PC-9 (cell line): ENCODE data around the gene RNASE7. TPM values are rescaled to one million over a fixed set of nuclear protein-coding genes. Genes with fewer than 3 reads are reported as not detected.

Experiments
- BruUV-seq: library from RNA; stranded (reverse); fragments of 400-500 nt; replicated peaks from 2 replicates; lab custom pipeline; 2021; lab: Mats Ljungman, UMichigan
- CTCF ChIA-PET: fragments of 300-600 bp; sonication (Branson Sonifier 250); formaldehyde crosslinking; loops from one replicate; lab custom pipeline; 2022; ENCODE audit warnings: antibody characterized with exemption; lab: Charles Lee
- POLR2A ChIA-PET: fragments of 300-600 bp; sonication (Branson Sonifier 250); formaldehyde crosslinking; loops from one replicate; lab custom pipeline; 2022; ENCODE audit warnings: antibody characterized with exemption; ENCODE audit not compliant: unreplicated experiment; lab: Charles Lee
- DNase-seq, 2 experiments: peaks; one replicate each; pipeline versions ENCODE4 v3.0.0 to v3.0.0-alpha.2; 2015 to 2022; ENCODE audit warnings: mixed read lengths in 1 of 2
- H2AFZ ChIP-seq: fragments of 200-600 bp; sonication (generic); 2 replicates; pipeline ENCODE4 v1.8.1; 2017; ENCODE audit warnings: antibody characterized with exemption
- H3F3A ChIP-seq: fragments of 200-600 bp; sonication (generic); 2 replicates; pipeline ENCODE4 v1.8.1; 2017; ENCODE audit warnings: antibody characterized with exemption, mild to moderate bottlenecking, low read depth; ENCODE audit not compliant: insufficient read depth
- H3K27ac ChIP-seq: fragments of 200-600 bp; sonication (generic); 2 replicates; pipeline ENCODE4 v1.6.1; 2016; ENCODE audit warnings: mixed run types
- H3K27me3 ChIP-seq: fragments of 200-600 bp; sonication (generic); 2 replicates; pipeline ENCODE4 v1.6.1; 2016; ENCODE audit warnings: low read depth, mixed run types; ENCODE audit not compliant: insufficient read depth
- H3K36me3 ChIP-seq: fragments of 200-600 bp; sonication (generic); 2 replicates; pipeline ENCODE4 v1.6.1; 2016; ENCODE audit warnings: low read depth, mixed run types
- H3K4me1 ChIP-seq: fragments of 200-600 bp; sonication (generic); replicated peaks from 2 replicates; pipeline ENCODE4 v1.6.1; 2016; ENCODE audit warnings: mixed run types; ENCODE audit not compliant: insufficient read depth
- H3K4me2 ChIP-seq: fragments of 200-600 bp; sonication (generic); 2 replicates; pipeline ENCODE4 v1.6.1; 2017; ENCODE audit warnings: mixed run types
- H3K4me3 ChIP-seq: fragments of 200-600 bp; sonication (generic); 2 replicates; pipeline ENCODE4 v1.6.1; 2016; ENCODE audit warnings: mixed run types
- H3K79me2 ChIP-seq: fragments of 200-600 bp; sonication (generic); 2 replicates; pipeline ENCODE4 v1.6.1; 2017; ENCODE audit warnings: low read depth, mixed run types
- H3K9me2 ChIP-seq: fragments of 200-600 bp; sonication (generic); 2 replicates; pipeline ENCODE4 v1.8.1; 2017; ENCODE audit warnings: mild to moderate bottlenecking; ENCODE audit not compliant: insufficient read depth
- H3K9me3 ChIP-seq: fragments of 200-600 bp; sonication (generic); 2 replicates; pipeline ENCODE4 v1.8.1; 2016; ENCODE audit warnings: low read depth; ENCODE audit not compliant: insufficient read depth
- H4K20me1 ChIP-seq: fragments of 200-600 bp; sonication (generic); 2 replicates; pipeline ENCODE4 v1.8.1; 2017; ENCODE audit not compliant: insufficient read depth
- EZH2 ChIP-seq: fragments of 200-600 bp; sonication (generic); IDR thresholded peaks from 2 replicates; pipeline ENCODE4 v1.8.0; 2017; ENCODE audit warnings: antibody characterized with exemption, low read depth
- intact Hi-C: fragments of 100-400 bp; cut with micrococcal nuclease; formaldehyde crosslinking; loops from one replicate; pipeline ENCODE4 v1.10.0; 2022; ENCODE audit not compliant: unreplicated experiment
- total RNA-seq: library from RNA; stranded (reverse); gene quantifications from 2 replicates; pipeline ENCODE4 v1.2.3, GENCODE V29; 2021
- TF ChIP-seq, protein P1 (sequence below): fragments of 200-600 bp; sonication (generic); conservative IDR thresholded peaks from 2 replicates; pipeline ENCODE4 v1.6.1; 2017; ENCODE audit warnings: mixed run types, antibody characterized with exemption, mild to moderate bottlenecking, moderate library complexity

The RNASE7 gene
- total RNA-seq, 1 experiment from 2014 or later: not detected

DNA sequence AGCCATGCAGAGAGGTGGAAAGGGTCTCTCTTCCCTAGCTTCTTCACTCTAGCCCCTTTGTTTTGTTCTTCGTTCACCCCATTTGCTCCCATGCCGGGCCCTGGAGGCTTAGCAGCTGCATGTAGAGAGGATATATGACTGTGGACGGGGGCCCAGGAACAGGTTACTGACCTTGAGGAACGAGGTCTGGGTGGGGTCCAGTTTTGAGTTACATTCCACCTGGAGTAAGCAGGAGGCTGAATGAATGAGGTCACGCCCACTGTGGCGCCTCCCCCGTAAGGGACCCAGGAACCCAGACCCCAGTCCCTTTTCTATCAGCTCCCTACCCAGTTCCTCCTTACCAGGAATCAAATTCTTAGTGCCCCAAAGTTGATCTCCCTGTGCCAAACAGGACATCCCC lies 23.9 kb upstream of the RNASE7 start:
- no peak overlapping the region for H2AFZ ChIP-seq
- no peak overlapping the region for H3K27ac ChIP-seq
- no peaks in the 10 kb centered on the region for H3K9me3 ChIP-seq
- no peaks in the 10 kb centered on the region for H3K79me2 ChIP-seq
- BruUV-seq: no TSS peak
- no peaks in the 10 kb centered on the region for H3K9me2 ChIP-seq
- H4K20me1 ChIP-seq: no peaks in the 10 kb centered on the region
- H3K4me1 ChIP-seq: no peaks in the 10 kb centered on the region
- intact Hi-C loops: loop anchor here (10.0 kb wide), 1 partner anchor 47 kb away; no protein-coding TSS in a partner anchor
- ChIA-PET CTCF (interaction anchor here (0.9 kb wide), 1 partner anchor 48 kb away, joined by 3 read pairs; no protein-coding TSS in a partner anchor), POLR2A (no interaction called here)
- TF ChIP-seq EZH2: no peak
- no peaks in the 10 kb centered on the region for H3K36me3 ChIP-seq
- H3K27me3 ChIP-seq: no peaks in the 10 kb centered on the region
- H3K4me3 ChIP-seq: no peak overlapping the region
- no peak overlapping the region for H3K4me2 ChIP-seq
- no peak for DNase-seq
- H3F3A ChIP-seq: no peaks in the 10 kb centered on the region

DNA sequence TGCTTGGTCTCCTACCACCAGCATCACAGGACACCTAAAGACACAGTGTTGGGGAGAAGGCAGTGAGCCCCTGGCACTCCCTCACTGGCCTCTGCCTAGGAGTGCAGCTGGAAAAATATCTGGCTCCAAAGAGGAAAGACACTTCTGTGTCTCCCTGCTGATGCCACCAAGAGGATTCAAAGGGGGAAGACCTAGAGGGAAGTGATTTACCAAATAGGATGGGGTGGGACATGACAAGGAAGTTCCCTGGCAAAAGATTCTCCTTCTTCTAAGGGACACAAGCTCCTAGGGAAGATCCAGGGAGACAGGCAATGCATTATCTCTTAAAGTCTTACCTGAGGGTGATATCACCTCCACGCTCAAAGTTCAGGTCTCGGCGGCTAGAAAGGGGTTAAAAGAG lies 23.4 kb upstream of the RNASE7 start:
- no peaks in the 10 kb centered on the region for H4K20me1 ChIP-seq
- H3K4me3 ChIP-seq: no peak overlapping the region
- no peaks in the 10 kb centered on the region for H3F3A ChIP-seq
- ChIA-PET CTCF (no interaction called here), POLR2A (no interaction called here)
- intact Hi-C loops: loop anchor here (10.0 kb wide), 1 partner anchor 46 kb away; no protein-coding TSS in a partner anchor
- no peak for TF ChIP-seq EZH2
- TF ChIP-seq, protein P1, sequence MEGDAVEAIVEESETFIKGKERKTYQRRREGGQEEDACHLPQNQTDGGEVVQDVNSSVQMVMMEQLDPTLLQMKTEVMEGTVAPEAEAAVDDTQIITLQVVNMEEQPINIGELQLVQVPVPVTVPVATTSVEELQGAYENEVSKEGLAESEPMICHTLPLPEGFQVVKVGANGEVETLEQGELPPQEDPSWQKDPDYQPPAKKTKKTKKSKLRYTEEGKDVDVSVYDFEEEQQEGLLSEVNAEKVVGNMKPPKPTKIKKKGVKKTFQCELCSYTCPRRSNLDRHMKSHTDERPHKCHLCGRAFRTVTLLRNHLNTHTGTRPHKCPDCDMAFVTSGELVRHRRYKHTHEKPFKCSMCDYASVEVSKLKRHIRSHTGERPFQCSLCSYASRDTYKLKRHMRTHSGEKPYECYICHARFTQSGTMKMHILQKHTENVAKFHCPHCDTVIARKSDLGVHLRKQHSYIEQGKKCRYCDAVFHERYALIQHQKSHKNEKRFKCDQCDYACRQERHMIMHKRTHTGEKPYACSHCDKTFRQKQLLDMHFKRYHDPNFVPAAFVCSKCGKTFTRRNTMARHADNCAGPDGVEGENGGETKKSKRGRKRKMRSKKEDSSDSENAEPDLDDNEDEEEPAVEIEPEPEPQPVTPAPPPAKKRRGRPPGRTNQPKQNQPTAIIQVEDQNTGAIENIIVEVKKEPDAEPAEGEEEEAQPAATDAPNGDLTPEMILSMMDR: no peak
- no peaks in the 10 kb centered on the region for H3K36me3 ChIP-seq
- no peaks in the 10 kb centered on the region for H3K27me3 ChIP-seq
- H3K79me2 ChIP-seq: no peaks in the 10 kb centered on the region
- DNase-seq: no peak
- no peaks in the 10 kb centered on the region for H3K9me3 ChIP-seq
- no TSS peak for BruUV-seq
- no peak overlapping the region for H2AFZ ChIP-seq
- H3K4me1 ChIP-seq: no peaks in the 10 kb centered on the region
- no peaks in the 10 kb centered on the region for H3K9me2 ChIP-seq
- no peak overlapping the region for H3K4me2 ChIP-seq
- no peak overlapping the region for H3K27ac ChIP-seq

DNA sequence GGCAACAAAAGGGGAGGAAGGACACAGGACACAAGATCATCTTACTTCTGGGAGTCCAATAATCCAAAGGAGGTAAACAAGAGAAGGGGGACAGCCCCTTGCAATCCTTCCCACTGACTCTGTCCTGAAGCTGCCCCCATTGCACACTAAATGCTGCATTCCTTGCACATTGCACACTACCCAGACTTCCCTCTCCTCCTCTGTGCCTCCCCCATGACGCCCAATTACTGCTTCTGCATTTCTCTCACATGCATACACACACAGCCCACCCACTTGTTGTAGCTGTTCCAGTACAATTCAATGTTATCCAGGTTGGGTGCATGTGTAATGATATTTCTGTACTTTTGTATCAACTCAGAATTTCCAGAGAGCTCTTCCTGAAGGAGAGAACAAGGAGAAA lies 22.8 kb upstream of the RNASE7 start:
- H3K27me3 ChIP-seq: no peaks in the 10 kb centered on the region

More for the DNA sequence above, 22.8 kb upstream of the RNASE7 start:
- Histone ChIP-seq H3K27ac (no peak overlapping the region), H3K4me2 (no peak overlapping the region), H3K4me3 (no peak overlapping the region), H3K9me3 (no peaks in the 10 kb centered on the region), H3F3A (no peaks in the 10 kb centered on the region), H3K4me1 (0 out of 2 replicates have a peak, but pooled peaks cover 5% of the 10 kb centered on the region), H3K79me2 (no peaks in the 10 kb centered on the region), H3K36me3 (no peaks in the 10 kb centered on the region), H4K20me1 (no peaks in the 10 kb centered on the region), H3K9me2 (no peaks in the 10 kb centered on the region), H2AFZ (no peak overlapping the region)
- DNase-seq: no peak
- BruUV-seq: no TSS peak
- intact Hi-C loops: loop anchor here (10.0 kb wide), 1 partner anchor 45 kb away; no protein-coding TSS in a partner anchor
- ChIA-PET CTCF (interaction anchor here (0.6 kb wide), 1 partner anchor 46 kb away, joined by 5 read pairs; no protein-coding TSS in a partner anchor), POLR2A (no interaction called here)
- TF ChIP-seq, protein P1: no peak
- TF ChIP-seq EZH2: no peak
